Loucy (cell line): ENCODE results near the gene MZB1.

Experiments used
- EZH2phosphoT487 ChIP-seq: fragments of 200-600 bp; IDR thresholded peaks from 2 replicates; pipeline ENCODE4 v1.6.1; 2018; ENCODE audit warnings: antibody characterized with exemption, mild to moderate bottlenecking, moderate library complexity, borderline replicate concordance
- TF ChIP-seq, protein P1 (sequence below): fragments of 200-600 bp; sonication (generic); conservative IDR thresholded peaks from 2 replicates; pipeline ENCODE4 v1.5.1; 2014; ENCODE audit warnings: mild to moderate bottlenecking, antibody characterized with exemption, low read length

DNA sequence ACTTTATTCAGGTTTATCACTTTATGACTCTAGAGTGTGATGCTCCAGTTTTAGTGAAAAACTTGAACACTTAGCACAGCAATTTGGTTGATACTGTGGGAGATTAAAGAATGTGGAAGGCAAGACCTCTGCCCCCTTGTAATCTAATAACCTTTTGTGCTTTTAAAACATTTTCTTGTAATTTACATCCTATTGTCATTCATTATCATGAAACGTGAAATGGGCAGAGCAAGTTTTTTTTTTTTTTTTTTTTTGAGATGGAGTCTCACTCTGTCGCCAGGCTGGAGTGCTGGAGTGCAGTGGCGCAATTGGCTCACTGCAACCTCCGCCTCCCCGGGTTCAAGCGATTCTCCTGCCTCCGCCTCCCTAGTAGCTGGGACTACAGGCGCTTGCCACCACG lies 46.2 kb downstream of the MZB1 start:
- TF ChIP-seq EZH2phosphoT487, result no peak
- TF ChIP-seq, protein P1, sequence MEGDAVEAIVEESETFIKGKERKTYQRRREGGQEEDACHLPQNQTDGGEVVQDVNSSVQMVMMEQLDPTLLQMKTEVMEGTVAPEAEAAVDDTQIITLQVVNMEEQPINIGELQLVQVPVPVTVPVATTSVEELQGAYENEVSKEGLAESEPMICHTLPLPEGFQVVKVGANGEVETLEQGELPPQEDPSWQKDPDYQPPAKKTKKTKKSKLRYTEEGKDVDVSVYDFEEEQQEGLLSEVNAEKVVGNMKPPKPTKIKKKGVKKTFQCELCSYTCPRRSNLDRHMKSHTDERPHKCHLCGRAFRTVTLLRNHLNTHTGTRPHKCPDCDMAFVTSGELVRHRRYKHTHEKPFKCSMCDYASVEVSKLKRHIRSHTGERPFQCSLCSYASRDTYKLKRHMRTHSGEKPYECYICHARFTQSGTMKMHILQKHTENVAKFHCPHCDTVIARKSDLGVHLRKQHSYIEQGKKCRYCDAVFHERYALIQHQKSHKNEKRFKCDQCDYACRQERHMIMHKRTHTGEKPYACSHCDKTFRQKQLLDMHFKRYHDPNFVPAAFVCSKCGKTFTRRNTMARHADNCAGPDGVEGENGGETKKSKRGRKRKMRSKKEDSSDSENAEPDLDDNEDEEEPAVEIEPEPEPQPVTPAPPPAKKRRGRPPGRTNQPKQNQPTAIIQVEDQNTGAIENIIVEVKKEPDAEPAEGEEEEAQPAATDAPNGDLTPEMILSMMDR, result no peak
